HFFc6 (cell line): ENCODE measurements around the gene USP7. TPM values are rescaled to one million over a fixed set of nuclear protein-coding genes. Genes with fewer than 3 reads are reported as not detected.
A peak's percentile ranks its signal among the peaks of the same experiment; 100 is the strongest.

Experiments
- DNase-seq: peaks from one replicate; pipeline ENCODE4 v3.0.0-alpha.2; 2018
- H3K27ac Mint-ChIP-seq: 2 replicates; pipeline ENCODE4 v1.8.0; 2020; ENCODE audit warnings: mild to moderate bottlenecking, mixed read lengths
- H3K27me3 Mint-ChIP-seq: 2 replicates; pipeline ENCODE4 v1.8.0; 2021; ENCODE audit warnings: mild to moderate bottlenecking, moderate library complexity, mixed read lengths; ENCODE audit not compliant: insufficient read depth
- H3K36me3 Mint-ChIP-seq: 2 replicates; pipeline ENCODE4 v1.8.0; 2021; ENCODE audit warnings: low read depth, mixed read lengths
- H3K4me1 Mint-ChIP-seq: 2 replicates; pipeline ENCODE4 v1.8.0; 2020; ENCODE audit warnings: low read depth, mixed read lengths
- H3K4me3 Mint-ChIP-seq: 2 replicates; pipeline ENCODE4 v1.8.0; 2020; ENCODE audit warnings: mild to moderate bottlenecking, moderate library complexity, mixed read lengths
- H3K9me3 Mint-ChIP-seq: 2 replicates; pipeline ENCODE4 v1.8.0; 2020; ENCODE audit warnings: mild to moderate bottlenecking, mixed read lengths
- total RNA-seq, 6 experiments: library from RNA; stranded (reverse); fragmentation: NEBNext Ultra II Directional; extraction: Animal tissue kit (Norgen Biotek cat#: 25700); gene quantifications; 2 replicates in 1 of 6; 3 replicates in 5 of 6; pipeline ENCODE4 v1.2.3, GENCODE V29; 2021
- TF ChIP-seq, protein P1 (sequence below): fragments of 200-600 bp; sonication (generic); IDR thresholded peaks from 2 replicates; pipeline ENCODE4 v1.5.0; 2021; ENCODE audit warnings: antibody characterized with exemption, mild to moderate bottlenecking

USP7 gene
- total RNA-seq, 6 experiments from 2014 or later, result 80.1 to 93.4 (median 89.5) TPM

DNA sequence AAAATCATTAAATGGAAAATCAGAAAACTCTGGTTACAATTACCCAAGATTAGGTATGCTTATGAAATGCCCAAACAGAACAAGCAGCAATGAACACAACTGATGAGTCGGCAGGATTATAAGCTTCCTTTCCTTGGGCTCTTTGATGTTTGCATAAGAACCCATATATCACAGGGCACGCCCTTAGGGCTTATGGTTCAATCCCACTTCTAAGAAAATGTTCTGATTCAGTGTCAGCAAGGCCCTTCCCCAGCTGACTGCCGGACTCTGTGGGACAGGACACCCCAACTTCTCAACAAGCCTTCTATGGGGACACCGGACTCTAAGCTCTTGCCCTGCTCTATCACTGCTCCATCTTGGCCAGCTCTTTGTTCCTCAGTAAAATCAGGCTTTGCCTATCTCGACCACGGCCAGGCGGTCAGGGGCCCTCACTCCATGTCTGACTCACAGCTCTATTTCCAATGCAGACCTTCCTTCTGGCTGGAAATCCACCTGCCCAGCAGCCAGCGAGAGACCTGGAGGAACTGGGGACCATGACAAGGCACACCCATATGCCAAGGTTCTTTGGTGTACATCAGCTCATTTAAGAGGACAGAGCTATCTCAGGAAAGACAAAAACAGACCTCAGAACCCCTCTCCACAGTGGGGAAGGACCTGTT lies 54.8 kb downstream of the USP7 start:
- Mint-ChIP-seq H3K27me3 (peaks cover 3% of the 10 kb centered on the region), H3K9me3 (no peaks in the 10 kb centered on the region), H3K36me3 (peaks cover 53% of the 10 kb centered on the region), H3K4me3 (no peak overlapping the region), H3K4me1 (peaks cover 13% of the 10 kb centered on the region; the same call in 1 of the 2 replicates), H3K27ac (peak overlapping the region; percentile 67; the same call in 1 of the 2 replicates)
- TF ChIP-seq, protein P1, sequence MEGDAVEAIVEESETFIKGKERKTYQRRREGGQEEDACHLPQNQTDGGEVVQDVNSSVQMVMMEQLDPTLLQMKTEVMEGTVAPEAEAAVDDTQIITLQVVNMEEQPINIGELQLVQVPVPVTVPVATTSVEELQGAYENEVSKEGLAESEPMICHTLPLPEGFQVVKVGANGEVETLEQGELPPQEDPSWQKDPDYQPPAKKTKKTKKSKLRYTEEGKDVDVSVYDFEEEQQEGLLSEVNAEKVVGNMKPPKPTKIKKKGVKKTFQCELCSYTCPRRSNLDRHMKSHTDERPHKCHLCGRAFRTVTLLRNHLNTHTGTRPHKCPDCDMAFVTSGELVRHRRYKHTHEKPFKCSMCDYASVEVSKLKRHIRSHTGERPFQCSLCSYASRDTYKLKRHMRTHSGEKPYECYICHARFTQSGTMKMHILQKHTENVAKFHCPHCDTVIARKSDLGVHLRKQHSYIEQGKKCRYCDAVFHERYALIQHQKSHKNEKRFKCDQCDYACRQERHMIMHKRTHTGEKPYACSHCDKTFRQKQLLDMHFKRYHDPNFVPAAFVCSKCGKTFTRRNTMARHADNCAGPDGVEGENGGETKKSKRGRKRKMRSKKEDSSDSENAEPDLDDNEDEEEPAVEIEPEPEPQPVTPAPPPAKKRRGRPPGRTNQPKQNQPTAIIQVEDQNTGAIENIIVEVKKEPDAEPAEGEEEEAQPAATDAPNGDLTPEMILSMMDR, result no peak
- no peak for DNase-seq

DNA sequence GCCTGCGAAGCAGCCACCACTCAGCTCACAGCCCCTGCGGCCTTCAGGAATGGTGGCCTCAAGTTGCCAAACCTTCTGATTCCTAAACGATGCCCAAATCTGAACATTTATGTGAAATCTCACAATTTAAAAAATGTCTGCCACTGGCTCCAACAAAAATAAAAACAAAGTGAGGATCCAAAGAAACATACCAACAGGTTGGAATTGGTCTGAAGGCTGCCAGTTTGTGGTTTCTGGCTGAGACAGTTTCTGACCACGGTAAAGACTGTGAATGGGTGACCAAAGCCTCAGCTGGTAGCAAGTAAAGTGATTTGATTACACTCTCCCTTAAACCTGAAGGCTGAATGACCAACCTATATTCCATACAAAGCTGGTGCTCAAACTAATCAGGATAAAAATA lies 56.6 kb downstream of the USP7 start:
- Mint-ChIP-seq H3K27ac (no peak overlapping the region), H3K4me1 (peaks cover 13% of the 10 kb centered on the region; the same call in 1 of the 2 replicates), H3K9me3 (no peaks in the 10 kb centered on the region), H3K27me3 (peaks cover 3% of the 10 kb centered on the region), H3K4me3 (no peak overlapping the region), H3K36me3 (peaks cover 52% of the 10 kb centered on the region)
- TF ChIP-seq, protein P1, result no peak
- DNase-seq, result no peak

DNA sequence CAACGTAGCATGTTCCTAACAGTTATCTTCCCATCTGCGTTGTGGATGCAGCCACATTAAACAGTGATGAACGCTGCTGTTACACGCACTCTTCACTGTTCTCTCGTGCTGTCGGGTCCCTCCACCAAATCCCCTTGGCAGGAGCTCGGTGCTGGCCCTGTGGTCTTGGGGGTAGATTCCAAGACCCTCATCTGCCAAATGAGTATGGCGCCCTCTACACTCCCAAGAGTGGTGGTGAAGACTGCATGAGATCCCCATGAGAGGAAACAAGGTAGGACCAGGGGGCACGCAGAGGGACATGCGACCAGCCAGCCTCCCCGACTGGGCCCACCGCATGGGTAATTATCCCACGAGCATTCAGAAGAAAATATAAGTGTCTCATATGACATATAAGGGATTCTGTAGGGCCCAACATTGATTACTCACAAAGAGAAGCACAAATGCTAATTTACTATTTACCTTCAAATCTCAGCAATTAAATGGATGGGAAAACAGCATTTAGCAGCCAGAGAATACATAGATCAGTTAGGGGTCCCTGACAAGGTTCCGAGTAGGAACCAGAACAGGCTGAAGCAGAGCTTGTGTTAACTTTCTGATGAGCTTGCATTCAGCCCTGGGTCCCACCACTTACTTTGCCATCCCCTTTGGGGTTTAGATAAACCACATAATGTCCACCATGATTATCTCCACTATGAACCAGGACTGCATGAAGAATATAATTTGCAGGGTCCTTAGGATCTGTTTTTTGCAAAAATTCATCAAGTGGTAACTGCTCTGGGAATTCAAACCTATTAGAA lies 57.7 kb downstream of the USP7 start:
- DNase-seq, result no peak
- peaks cover 51% of the 10 kb centered on the region for H3K36me3 Mint-ChIP-seq
- H3K27me3 Mint-ChIP-seq, result peaks cover 3% of the 10 kb centered on the region; the same call in 1 of the 2 replicates
- TF ChIP-seq, protein P1, result peak; percentile 37
- H3K4me1 Mint-ChIP-seq, result peaks cover 13% of the 10 kb centered on the region; the same call in 1 of the 2 replicates
- no peak overlapping the region; the same call in 1 of the 2 replicates for H3K27ac Mint-ChIP-seq
- H3K4me3 Mint-ChIP-seq, result no peak overlapping the region
- no peaks in the 10 kb centered on the region for H3K9me3 Mint-ChIP-seq

DNA sequence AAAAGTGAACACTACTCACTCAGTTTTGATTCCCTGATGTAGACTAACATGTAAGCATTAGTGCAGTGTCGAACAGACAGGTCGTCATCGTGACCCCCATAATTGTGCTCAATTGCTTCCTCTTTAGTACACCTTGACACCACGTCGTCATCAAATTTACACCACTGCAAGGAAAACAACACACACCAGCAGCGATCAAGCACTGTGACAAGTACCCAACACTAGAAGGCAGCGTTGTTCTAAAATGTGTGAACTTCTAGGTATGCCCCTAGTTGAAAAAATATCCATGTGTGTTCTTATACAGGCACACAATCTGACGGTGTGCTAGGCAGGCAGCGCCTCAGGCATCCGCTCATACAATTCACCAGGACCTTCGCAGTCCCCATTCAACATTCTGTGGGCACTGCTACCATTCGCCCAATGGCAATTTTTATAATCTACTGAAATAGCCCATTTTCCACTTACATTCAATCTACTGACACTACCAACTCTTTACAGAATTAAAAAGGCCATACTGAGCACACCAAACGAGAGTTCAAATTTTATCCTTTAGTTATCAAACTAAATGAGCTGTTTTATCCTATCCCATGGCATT lies 58.4 kb downstream of the USP7 start:
- no peak overlapping the region for H3K4me3 Mint-ChIP-seq
- peaks cover 3% of the 10 kb centered on the region; the same call in 1 of the 2 replicates for H3K27me3 Mint-ChIP-seq
- peak; percentile 28 for DNase-seq
- TF ChIP-seq, protein P1, result peak; percentile 50; the same call in 1 of the 2 replicates
- peaks cover 13% of the 10 kb centered on the region; the same call in 1 of the 2 replicates for H3K4me1 Mint-ChIP-seq
- no peaks in the 10 kb centered on the region for H3K9me3 Mint-ChIP-seq
- no peak overlapping the region for H3K27ac Mint-ChIP-seq
- peaks cover 50% of the 10 kb centered on the region for H3K36me3 Mint-ChIP-seq

DNA sequence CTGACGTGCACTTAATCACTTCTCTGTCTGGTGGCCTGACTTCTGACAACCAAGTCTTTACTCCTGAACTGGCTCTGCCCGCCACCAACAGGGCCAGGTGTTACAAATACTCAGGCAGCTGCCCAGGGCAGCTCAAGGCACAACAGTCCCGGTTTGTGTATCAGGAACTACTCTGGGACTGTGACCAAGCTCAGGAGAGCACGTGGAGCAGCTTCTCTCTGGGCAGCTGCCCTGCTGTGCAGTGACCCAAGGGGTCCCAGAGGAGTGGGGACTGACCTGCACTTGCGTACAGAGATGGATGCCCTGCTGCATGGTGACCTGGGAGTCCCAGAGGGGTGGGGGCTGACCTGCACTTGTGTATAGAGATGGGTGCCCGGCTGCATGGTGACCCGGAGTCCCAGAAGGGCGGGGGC lies 59.7 kb downstream of the USP7 start:
- no peak for DNase-seq
- peaks cover 47% of the 10 kb centered on the region for H3K36me3 Mint-ChIP-seq
- H3K4me3 Mint-ChIP-seq, result no peak overlapping the region
- peaks cover 3% of the 10 kb centered on the region for H3K27me3 Mint-ChIP-seq
- TF ChIP-seq, protein P1, result no peak
- no peak overlapping the region for H3K27ac Mint-ChIP-seq
- H3K9me3 Mint-ChIP-seq, result no peaks in the 10 kb centered on the region
- H3K4me1 Mint-ChIP-seq, result peaks cover 9% of the 10 kb centered on the region; the same call in 1 of the 2 replicates
